GM12878 (cell line): ENCODE data around the gene FOSB. TPM values are rescaled to one million over a fixed set of nuclear protein-coding genes. Genes with fewer than 3 reads are reported as not detected.
A peak's percentile ranks its signal among the peaks of the same experiment; 100 is the strongest.

Experiments used
- ATAC-seq: fragments of 200-7000 bp; cut with Tn5 transposase; 3 replicates; pipeline ENCODE4 v1.9.1; 2020; ENCODE audit warnings: mild to moderate bottlenecking, moderate library complexity
- BruUV-seq: library from RNA; stranded (reverse); fragments of 400-500 nt; replicated peaks from 2 replicates; lab custom pipeline; 2021; lab: Mats Ljungman, UMichigan
- CTCF ChIA-PET: fragments of 300-600 bp; sonication (Branson Sonifier 250); formaldehyde crosslinking; extraction: SDS; loops from one replicate; lab custom pipeline; 2021; ENCODE audit warnings: inconsistent platforms; lab: Yijun Ruan, JAX
- POLR2A ChIA-PET: fragments of 350-600 bp; formaldehyde crosslinking; extraction: SDS; loops from one replicate; lab custom pipeline; 2021; ENCODE audit warnings: inconsistent platforms; lab: Charles Lee
- RAD21 ChIA-PET: fragments of 300-600 bp; sonication (Branson Sonifier 250); formaldehyde crosslinking; loops from one replicate; lab custom pipeline; 2023; ENCODE audit warnings: antibody characterized with exemption; ENCODE audit not compliant: unreplicated experiment; lab: Charles Lee
- SMC1A ChIA-PET: fragments of 300-600 bp; sonication (Branson Sonifier 250); formaldehyde crosslinking; loops from one replicate; lab custom pipeline; 2023; ENCODE audit not compliant: unreplicated experiment, uncharacterized antibody; lab: Charles Lee
- DNase-seq: peaks from one replicate; pipeline ENCODE4 v3.0.0-alpha.2; 2011; ENCODE audit warnings: low read depth, low spot score
- FAIRE-seq: peaks from 3 replicates; lab custom pipeline; 2011; peaks lifted over from hg19 to GRCh38; lab: Jason Lieb, UNC
- H2AFZ ChIP-seq: 2 replicates; pipeline ENCODE4 v1.6.0; 2011; ENCODE audit warnings: low read depth, low read length, control low read depth; ENCODE audit not compliant: control insufficient read depth
- H3K27ac ChIP-seq: 2 replicates; pipeline ENCODE4 v1.5.1; 2011; ENCODE audit warnings: control low read depth; ENCODE audit not compliant: control insufficient read depth, insufficient read depth
- H3K27me3 ChIP-seq, 2 experiments: replicated peaks in 1 of 2; 2 replicates each; pipeline versions ENCODE4 v1.6.0 to v1.6.1; 2011; ENCODE audit warnings: low read length in 1 of 2; ENCODE audit not compliant: control insufficient read depth in 2 of 2, insufficient read depth in 2 of 2
- H3K36me3 ChIP-seq, 2 experiments: 2 replicates each; pipeline ENCODE4 v1.5.1; 2011; ENCODE audit warnings: low read length in 1 of 2; ENCODE audit not compliant: control insufficient read depth in 2 of 2, insufficient read depth in 2 of 2
- H3K4me1 ChIP-seq: 2 replicates; pipeline ENCODE4 v1.6.1; 2011; ENCODE audit warnings: mild to moderate bottlenecking, low read length, moderate library complexity, mixed read lengths; ENCODE audit not compliant: control insufficient read depth, insufficient read depth
- H3K4me2 ChIP-seq: 2 replicates; pipeline ENCODE4 v1.6.0; 2011; ENCODE audit warnings: control low read depth; ENCODE audit not compliant: control insufficient read depth, insufficient read depth
- H3K4me3 ChIP-seq: fragments of 200-600 bp; sonication (generic); 2 replicates; pipeline ENCODE4 v1.5.1; 2016
- H3K79me2 ChIP-seq: 2 replicates; pipeline ENCODE4 v1.6.0; 2011; ENCODE audit warnings: low read length; ENCODE audit not compliant: control insufficient read depth, insufficient read depth
- H3K9ac ChIP-seq: 2 replicates; pipeline ENCODE4 v1.8.0; 2011; ENCODE audit warnings: low read length, control low read depth, mixed read lengths; ENCODE audit not compliant: control insufficient read depth, insufficient read depth
- H3K9me3 ChIP-seq: replicated peaks from 3 replicates; pipeline ENCODE4 v1.5.1; 2011; ENCODE audit warnings: mild to moderate bottlenecking, low read length; ENCODE audit not compliant: control insufficient read depth, insufficient read depth
- H4K20me1 ChIP-seq: 2 replicates; pipeline ENCODE4 v1.6.0; 2011; ENCODE audit not compliant: control insufficient read depth, insufficient read depth
- BHLHE40 ChIP-seq, 2 experiments: fragments of 450-650 bp in 1 of 2; IDR thresholded peaks; 2 replicates each; pipeline ENCODE4 v1.6.1; 2011 to 2017; ENCODE audit warnings: low read depth in 2 of 2, borderline replicate concordance in 1 of 2, improper control_type of control experiment in 1 of 2, low read length in 1 of 2, mild to moderate bottlenecking in 1 of 2
- GABPA ChIP-seq: IDR thresholded peaks from 2 replicates; pipeline ENCODE4 v1.6.1; 2014; ENCODE audit warnings: antibody characterized with exemption, low read depth, mild to moderate bottlenecking, inconsistent platforms
- IKZF2 ChIP-seq, 2 experiments: fragments of 450-650 bp; IDR thresholded peaks; 2 replicates each; pipeline ENCODE4 v1.6.1; 2017; ENCODE audit warnings: mild to moderate bottlenecking in 2 of 2, moderate library complexity in 2 of 2
- NR2C1 ChIP-seq: fragments of 450-650 bp; IDR thresholded peaks from 2 replicates; pipeline ENCODE4 v1.6.1; 2017; ENCODE audit warnings: antibody characterized with exemption, mild to moderate bottlenecking, moderate library complexity
- RBBP5 ChIP-seq: fragments of 200-600 bp; sonication (generic); conservative IDR thresholded peaks from 2 replicates; pipeline ENCODE4 v1.6.1; 2016
- WGBS: methylation state at CpG from one replicate; pipeline ENCODE4 v1.1.6; 2016; ENCODE audit warnings: low lambda C conversion rate; ENCODE audit not compliant: insufficient replicate concordance, insufficient coverage; ENCODE audit errors: missing lambda C conversion rate; 5-methylcytosine and 5-hydroxymethylcytosine counted together
- in situ Hi-C: fragments of 300-500 bp; cut with MboI; formaldehyde crosslinking; loops from 9 replicates; pipeline ENCODE4 v1.14.3; 2018; ENCODE audit warnings: mixed read lengths
- intact Hi-C: fragments of 100-400 bp; cut with micrococcal nuclease; formaldehyde crosslinking; loops from one replicate; pipeline ENCODE4 v1.14.2; 2022; ENCODE audit not compliant: unreplicated experiment
- polyA plus RNA-seq, 11 experiments: library from polyadenylated mRNA; depleted of rRNA in 4 of 11; unstranded in 6 of 11; stranded (reverse) in 5 of 11; fragments of >200 nt; fragmentation: Nextera tagmentation in 4 of 11; fragmentation: Illumina TruSeq in 1 of 11; extraction: Ambion mirVana in 4 of 11; extraction: Trizol in 1 of 11; gene quantifications; 1 replicate in 1 of 11; 2 replicates in 10 of 11; pipeline versions ENCODE4 v1.2.1 to v1.2.3, GENCODE V29; 2011 to 2016; ENCODE audit warnings: inconsistent platforms in 2 of 11, missing spikeins in 2 of 11, low read depth in 1 of 11
- total RNA-seq, 4 experiments: library from RNA; depleted of rRNA in 3 of 4; stranded (reverse); fragments of >200 nt in 3 of 4; fragmentation: Illumina TruSeq in 1 of 4; extraction: Trizol in 1 of 4; gene quantifications; 2 replicates each; pipeline versions ENCODE4 v1.2.1 to v1.2.3, GENCODE V29; 2013 to 2021
- TF ChIP-seq, protein P1 (sequence below): fragments of 450-650 bp; conservative IDR thresholded peaks from 2 replicates; pipeline ENCODE4 v1.6.1; 2017; ENCODE audit warnings: mild to moderate bottlenecking, moderate library complexity
- TF ChIP-seq, protein P2 (sequence below): IDR thresholded peaks from 2 replicates; pipeline ENCODE4 v1.6.1; 2011; ENCODE audit warnings: low read depth, mild to moderate bottlenecking, low read length, moderate library complexity, borderline replicate concordance; ENCODE audit errors: extremely low read depth
- TF ChIP-seq, protein P3 (sequence below): IDR thresholded peaks from 2 replicates; pipeline ENCODE4 v1.6.1; 2012; ENCODE audit warnings: low read depth, low read length, improper control_type of control experiment
- TF ChIP-seq, protein P4 (sequence below): fragments of 450-650 bp; IDR thresholded peaks from 2 replicates; pipeline ENCODE4 v1.6.1; 2016; ENCODE audit warnings: mild to moderate bottlenecking

The FOSB gene
- total and polyA plus RNA-seq, 10 of the 15 experiments (the other 5 are each of a cell fraction or from before 2014, with no cell fraction given), result 0.06 to 0.56 (median 0.26) TPM

DNA sequence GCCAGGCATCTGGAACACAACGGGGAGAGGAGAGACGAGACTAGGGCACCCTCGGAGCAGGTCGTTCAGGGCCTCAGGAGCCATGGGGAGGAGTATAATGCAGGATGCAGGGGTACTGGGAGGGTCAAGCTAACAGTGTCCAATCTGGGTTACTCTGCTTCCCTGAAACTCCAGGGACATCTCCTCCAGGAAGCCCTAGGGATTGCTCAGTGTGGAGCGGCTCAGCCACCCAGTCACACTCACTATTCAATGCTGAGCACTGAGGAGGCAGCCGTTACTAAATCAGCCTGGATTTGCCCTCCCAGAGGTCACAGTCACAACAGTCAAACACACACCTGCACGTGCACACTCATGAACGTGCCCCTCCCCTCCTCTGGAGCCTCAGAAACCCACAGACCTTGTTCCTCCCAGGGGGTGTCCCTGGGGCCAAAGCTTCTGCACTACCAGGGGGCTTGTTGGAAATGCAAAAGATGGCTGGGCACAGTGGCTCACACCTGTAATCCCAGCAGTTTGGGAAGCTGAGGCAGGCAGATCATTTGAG lies 6.9 kb upstream of the FOSB start:
- Histone ChIP-seq H3K4me1 (peaks cover 7% of the 10 kb centered on the region), H3K27me3 (no peaks in the 10 kb centered on the region), H3K27ac (no peak overlapping the region), H2AFZ (no peak overlapping the region), H4K20me1 (no peaks in the 10 kb centered on the region)
- ATAC-seq, result no peak
- no peak for DNase-seq
- 20% methylated on average over 8 of the region's 8 CpGs for WGBS
- intact Hi-C loops, result no loop called here
- POLR2A ChIA-PET, result no interaction called here
- CTCF ChIA-PET, result interaction anchor here (1.2 to 1.8 kb wide), 4 partner anchors 10 to 24 kb away, joined by 3 to 7 read pairs (median 4); no protein-coding TSS in a partner anchor
- no peak for FAIRE-seq
- BruUV-seq, result no TSS peak
- TF ChIP-seq NR2C1, result no peak
- TF ChIP-seq BHLHE40 (IDR thresholded peaks at IDR 0.05; ENCODE audit: borderline replicate concordance in 1 of 2, low read depth in 2 of 2, low read length in 1 of 2), result peak; percentile 58 to 79; a peak in 3 of 4 replicates
- TF ChIP-seq, all 136 proteins: peak for 1
- H3K4me3 ChIP-seq, result no peak overlapping the region
- ChIA-PET RAD21 (no interaction called here), SMC1A (interaction anchor here (0.8 kb wide), 1 partner anchor 76 kb away, joined by 4 read pairs; no protein-coding TSS in a partner anchor)
- in situ Hi-C loops, result loop anchor here (25.0 kb wide), 1 partner anchor 1699 kb away; the partner anchor contains the start of gene SMG9
- no peaks in the 10 kb centered on the region for H3K36me3 ChIP-seq
- no peak overlapping the region for H3K4me2 ChIP-seq
- no peak overlapping the region for H3K9ac ChIP-seq
- no peaks in the 10 kb centered on the region for H3K9me3 ChIP-seq
- no peaks in the 10 kb centered on the region for H3K79me2 ChIP-seq

DNA sequence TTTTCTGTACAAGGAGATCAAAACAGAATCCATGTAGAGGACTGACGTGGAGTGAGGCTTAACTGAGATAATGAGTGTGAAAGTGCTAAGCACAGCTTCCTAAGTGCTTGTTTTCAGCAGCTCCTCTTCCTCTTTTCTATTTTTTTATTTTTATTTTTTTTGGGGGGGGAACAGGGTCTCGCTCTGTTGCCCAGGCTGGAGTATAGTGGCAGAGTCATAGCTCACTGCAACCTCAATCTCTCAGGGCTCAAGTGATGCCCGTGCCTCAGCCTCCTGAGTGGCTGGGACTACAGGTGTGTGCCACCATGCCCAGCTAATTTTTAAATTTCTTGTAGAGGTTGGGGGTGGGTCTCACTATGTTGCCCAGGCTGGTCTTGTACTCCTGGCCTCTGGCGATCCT lies 5.6 kb upstream of the FOSB start:
- POLR2A ChIA-PET, result no interaction called here
- intact Hi-C loops, result no loop called here

More for the DNA sequence above, 5.6 kb upstream of the FOSB start:
- ChIA-PET CTCF (interaction anchor here (1.0 to 1.8 kb wide), 4 partner anchors 15 to 23 kb away, joined by 3 to 7 read pairs (median 4); no protein-coding TSS in a partner anchor), RAD21 (no interaction called here), SMC1A (no interaction called here)
- H3K79me2 ChIP-seq, result no peaks in the 10 kb centered on the region
- H3K4me1 ChIP-seq, result no peaks in the 10 kb centered on the region; the same call in 1 of the 2 replicates
- FAIRE-seq, result no peak
- no peak overlapping the region for H3K9ac ChIP-seq
- H3K4me3 ChIP-seq, result no peak overlapping the region
- H3K27me3 ChIP-seq, result no peaks in the 10 kb centered on the region
- H3K4me2 ChIP-seq, result no peak overlapping the region
- no peak for ATAC-seq
- no peaks in the 10 kb centered on the region for H3K9me3 ChIP-seq
- TF ChIP-seq, protein P1, sequence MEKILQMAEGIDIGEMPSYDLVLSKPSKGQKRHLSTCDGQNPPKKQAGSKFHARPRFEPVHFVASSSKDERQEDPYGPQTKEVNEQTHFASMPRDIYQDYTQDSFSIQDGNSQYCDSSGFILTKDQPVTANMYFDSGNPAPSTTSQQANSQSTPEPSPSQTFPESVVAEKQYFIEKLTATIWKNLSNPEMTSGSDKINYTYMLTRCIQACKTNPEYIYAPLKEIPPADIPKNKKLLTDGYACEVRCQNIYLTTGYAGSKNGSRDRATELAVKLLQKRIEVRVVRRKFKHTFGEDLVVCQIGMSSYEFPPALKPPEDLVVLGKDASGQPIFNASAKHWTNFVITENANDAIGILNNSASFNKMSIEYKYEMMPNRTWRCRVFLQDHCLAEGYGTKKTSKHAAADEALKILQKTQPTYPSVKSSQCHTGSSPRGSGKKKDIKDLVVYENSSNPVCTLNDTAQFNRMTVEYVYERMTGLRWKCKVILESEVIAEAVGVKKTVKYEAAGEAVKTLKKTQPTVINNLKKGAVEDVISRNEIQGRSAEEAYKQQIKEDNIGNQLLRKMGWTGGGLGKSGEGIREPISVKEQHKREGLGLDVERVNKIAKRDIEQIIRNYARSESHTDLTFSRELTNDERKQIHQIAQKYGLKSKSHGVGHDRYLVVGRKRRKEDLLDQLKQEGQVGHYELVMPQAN, result no peak
- TF ChIP-seq GABPA (no peak), IKZF2 (IDR thresholded peaks at IDR 0.05) (no peak), RBBP5 (no peak)
- TF ChIP-seq, protein P2, sequence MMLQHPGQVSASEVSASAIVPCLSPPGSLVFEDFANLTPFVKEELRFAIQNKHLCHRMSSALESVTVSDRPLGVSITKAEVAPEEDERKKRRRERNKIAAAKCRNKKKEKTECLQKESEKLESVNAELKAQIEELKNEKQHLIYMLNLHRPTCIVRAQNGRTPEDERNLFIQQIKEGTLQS, result no peak
- TF ChIP-seq, protein P3, sequence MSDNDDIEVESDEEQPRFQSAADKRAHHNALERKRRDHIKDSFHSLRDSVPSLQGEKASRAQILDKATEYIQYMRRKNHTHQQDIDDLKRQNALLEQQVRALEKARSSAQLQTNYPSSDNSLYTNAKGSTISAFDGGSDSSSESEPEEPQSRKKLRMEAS, result no peak
- TF ChIP-seq, protein P4, sequence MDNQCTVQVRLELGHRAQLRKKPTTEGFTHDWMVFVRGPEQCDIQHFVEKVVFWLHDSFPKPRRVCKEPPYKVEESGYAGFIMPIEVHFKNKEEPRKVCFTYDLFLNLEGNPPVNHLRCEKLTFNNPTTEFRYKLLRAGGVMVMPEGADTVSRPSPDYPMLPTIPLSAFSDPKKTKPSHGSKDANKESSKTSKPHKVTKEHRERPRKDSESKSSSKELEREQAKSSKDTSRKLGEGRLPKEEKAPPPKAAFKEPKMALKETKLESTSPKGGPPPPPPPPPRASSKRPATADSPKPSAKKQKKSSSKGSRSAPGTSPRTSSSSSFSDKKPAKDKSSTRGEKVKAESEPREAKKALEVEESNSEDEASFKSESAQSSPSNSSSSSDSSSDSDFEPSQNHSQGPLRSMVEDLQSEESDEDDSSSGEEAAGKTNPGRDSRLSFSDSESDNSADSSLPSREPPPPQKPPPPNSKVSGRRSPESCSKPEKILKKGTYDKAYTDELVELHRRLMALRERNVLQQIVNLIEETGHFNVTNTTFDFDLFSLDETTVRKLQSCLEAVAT, result no peak
- H3K27ac ChIP-seq, result no peak overlapping the region
- no peaks in the 10 kb centered on the region for H3K36me3 ChIP-seq
- in situ Hi-C loops, result loop anchor here (25.0 kb wide), 1 partner anchor 1700 kb away; the partner anchor contains the start of gene SMG9
- no peak for DNase-seq
- no peak overlapping the region for H2AFZ ChIP-seq
- H4K20me1 ChIP-seq, result no peaks in the 10 kb centered on the region
- no TSS peak for BruUV-seq
- WGBS, result 31% methylated on average over 4 of the region's 4 CpGs
